PC-9 (cell line): ENCODE data around the gene MACROH2A1. TPM values are rescaled to one million over a fixed set of nuclear protein-coding genes. Genes with fewer than 3 reads are reported as not detected.

ENCODE experiments used
- BruUV-seq: library from RNA; stranded (reverse); fragments of 400-500 nt; replicated peaks from 2 replicates; lab custom pipeline; 2021; lab: Mats Ljungman, UMichigan
- CTCF ChIA-PET: fragments of 300-600 bp; sonication (Branson Sonifier 250); formaldehyde crosslinking; loops from one replicate; lab custom pipeline; 2022; ENCODE audit warnings: antibody characterized with exemption; lab: Charles Lee
- POLR2A ChIA-PET: fragments of 300-600 bp; sonication (Branson Sonifier 250); formaldehyde crosslinking; loops from one replicate; lab custom pipeline; 2022; ENCODE audit warnings: antibody characterized with exemption; ENCODE audit not compliant: unreplicated experiment; lab: Charles Lee
- DNase-seq, 2 experiments: peaks; one replicate each; pipeline versions ENCODE4 v3.0.0 to v3.0.0-alpha.2; 2015 to 2022; ENCODE audit warnings: mixed read lengths in 1 of 2
- H2AFZ ChIP-seq: fragments of 200-600 bp; sonication (generic); 2 replicates; pipeline ENCODE4 v1.8.1; 2017; ENCODE audit warnings: antibody characterized with exemption
- H3F3A ChIP-seq: fragments of 200-600 bp; sonication (generic); 2 replicates; pipeline ENCODE4 v1.8.1; 2017; ENCODE audit warnings: antibody characterized with exemption, mild to moderate bottlenecking, low read depth; ENCODE audit not compliant: insufficient read depth
- H3K27ac ChIP-seq: fragments of 200-600 bp; sonication (generic); 2 replicates; pipeline ENCODE4 v1.6.1; 2016; ENCODE audit warnings: mixed run types
- H3K27me3 ChIP-seq: fragments of 200-600 bp; sonication (generic); 2 replicates; pipeline ENCODE4 v1.6.1; 2016; ENCODE audit warnings: low read depth, mixed run types; ENCODE audit not compliant: insufficient read depth
- H3K36me3 ChIP-seq: fragments of 200-600 bp; sonication (generic); 2 replicates; pipeline ENCODE4 v1.6.1; 2016; ENCODE audit warnings: low read depth, mixed run types
- H3K4me1 ChIP-seq: fragments of 200-600 bp; sonication (generic); replicated peaks from 2 replicates; pipeline ENCODE4 v1.6.1; 2016; ENCODE audit warnings: mixed run types; ENCODE audit not compliant: insufficient read depth
- H3K4me2 ChIP-seq: fragments of 200-600 bp; sonication (generic); 2 replicates; pipeline ENCODE4 v1.6.1; 2017; ENCODE audit warnings: mixed run types
- H3K4me3 ChIP-seq: fragments of 200-600 bp; sonication (generic); 2 replicates; pipeline ENCODE4 v1.6.1; 2016; ENCODE audit warnings: mixed run types
- H3K79me2 ChIP-seq: fragments of 200-600 bp; sonication (generic); 2 replicates; pipeline ENCODE4 v1.6.1; 2017; ENCODE audit warnings: low read depth, mixed run types
- H3K9me2 ChIP-seq: fragments of 200-600 bp; sonication (generic); 2 replicates; pipeline ENCODE4 v1.8.1; 2017; ENCODE audit warnings: mild to moderate bottlenecking; ENCODE audit not compliant: insufficient read depth
- H3K9me3 ChIP-seq: fragments of 200-600 bp; sonication (generic); 2 replicates; pipeline ENCODE4 v1.8.1; 2016; ENCODE audit warnings: low read depth; ENCODE audit not compliant: insufficient read depth
- H4K20me1 ChIP-seq: fragments of 200-600 bp; sonication (generic); 2 replicates; pipeline ENCODE4 v1.8.1; 2017; ENCODE audit not compliant: insufficient read depth
- EZH2 ChIP-seq: fragments of 200-600 bp; sonication (generic); IDR thresholded peaks from 2 replicates; pipeline ENCODE4 v1.8.0; 2017; ENCODE audit warnings: antibody characterized with exemption, low read depth
- intact Hi-C: fragments of 100-400 bp; cut with micrococcal nuclease; formaldehyde crosslinking; loops from one replicate; pipeline ENCODE4 v1.10.0; 2022; ENCODE audit not compliant: unreplicated experiment
- total RNA-seq: library from RNA; stranded (reverse); gene quantifications from 2 replicates; pipeline ENCODE4 v1.2.3, GENCODE V29; 2021
- TF ChIP-seq, protein P1 (sequence below): fragments of 200-600 bp; sonication (generic); conservative IDR thresholded peaks from 2 replicates; pipeline ENCODE4 v1.6.1; 2017; ENCODE audit warnings: mixed run types, antibody characterized with exemption, mild to moderate bottlenecking, moderate library complexity

Gene MACROH2A1
- total RNA-seq, 1 experiment from 2014 or later: 223 TPM

DNA sequence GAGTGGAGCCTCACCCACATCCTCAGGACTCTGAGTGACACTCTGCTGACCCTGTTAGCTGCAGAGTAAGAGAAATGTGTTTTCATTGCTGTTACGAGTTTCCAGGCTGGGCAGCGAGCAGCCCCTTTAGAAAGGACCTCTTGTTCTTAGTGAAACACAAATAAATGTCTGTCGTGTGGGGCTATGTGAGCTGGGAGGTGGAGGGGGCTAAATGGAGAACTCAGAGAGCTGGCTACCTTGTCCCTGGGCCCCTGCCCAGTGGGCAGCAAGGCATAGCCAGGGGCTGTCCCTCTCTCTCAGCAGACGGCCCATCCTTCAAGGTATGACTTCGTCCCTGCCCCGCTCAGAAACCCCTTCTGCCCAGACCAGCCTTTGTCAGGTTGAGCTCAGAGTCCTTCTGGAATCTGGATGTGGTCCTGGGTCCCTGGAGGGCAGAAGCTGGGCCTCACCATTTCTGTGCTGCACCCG, 38.0 kb upstream of the MACROH2A1 start:
- no peak overlapping the region for H3K4me2 ChIP-seq
- intact Hi-C loops: no loop called here
- no peaks in the 10 kb centered on the region for H3K79me2 ChIP-seq
- H3F3A ChIP-seq: no peaks in the 10 kb centered on the region
- no peak overlapping the region for H3K27ac ChIP-seq
- no peaks in the 10 kb centered on the region for H3K36me3 ChIP-seq
- H3K9me3 ChIP-seq: no peaks in the 10 kb centered on the region
- no TSS peak for BruUV-seq
- CTCF ChIA-PET: no interaction called here
- TF ChIP-seq EZH2: no peak
- no peak overlapping the region for H2AFZ ChIP-seq
- H4K20me1 ChIP-seq: no peaks in the 10 kb centered on the region
- peaks cover 43% of the 10 kb centered on the region for H3K27me3 ChIP-seq
- H3K9me2 ChIP-seq: no peaks in the 10 kb centered on the region
- POLR2A ChIA-PET: no interaction called here
- no peak for DNase-seq
- no peaks in the 10 kb centered on the region for H3K4me1 ChIP-seq
- no peak overlapping the region for H3K4me3 ChIP-seq

DNA sequence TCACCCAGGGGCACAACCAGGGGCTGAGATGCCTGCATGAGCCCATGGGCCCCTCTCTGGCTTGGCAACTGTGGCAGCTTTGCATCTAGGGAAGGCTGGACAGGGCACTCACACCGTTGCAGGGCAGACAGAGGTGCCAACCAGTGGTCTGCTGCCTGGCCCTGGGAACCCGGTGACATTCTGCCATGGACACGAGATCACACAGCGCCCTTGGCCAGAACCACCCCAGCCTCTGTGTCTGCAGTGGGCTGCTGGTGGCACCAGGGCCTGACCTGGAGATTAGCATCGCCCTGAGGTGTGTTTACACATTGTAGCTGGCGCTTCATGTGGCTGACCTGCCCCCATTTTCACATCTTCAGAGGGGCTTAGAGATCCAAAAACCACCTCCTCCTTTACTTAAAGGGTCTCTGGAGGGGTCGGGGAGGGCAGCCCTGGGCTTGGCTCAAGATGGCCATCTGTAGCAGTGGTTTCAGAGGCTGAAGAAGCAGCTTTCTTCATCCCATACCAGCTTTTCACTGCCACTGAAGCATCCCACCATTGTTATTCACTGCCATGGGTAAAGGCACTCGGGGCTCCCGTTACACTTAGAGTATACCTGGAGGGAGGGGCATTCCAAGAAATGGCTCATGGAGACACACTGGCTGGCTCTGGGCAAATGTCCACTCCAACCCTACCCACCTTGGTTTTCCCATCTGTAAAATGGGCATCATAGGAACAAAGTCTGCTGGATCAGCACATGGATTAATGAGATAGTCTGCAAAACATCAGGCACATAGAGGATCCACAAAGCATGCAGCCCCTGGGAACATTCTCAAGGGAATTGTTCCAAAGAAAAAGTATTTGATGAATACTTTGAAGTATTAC, 36.7 kb upstream of the MACROH2A1 start:
- DNase-seq: no peak
- no peak overlapping the region for H3K4me3 ChIP-seq
- no peak overlapping the region for H3K27ac ChIP-seq
- no peaks in the 10 kb centered on the region for H3F3A ChIP-seq
- no peak for TF ChIP-seq EZH2
- TF ChIP-seq, protein P1, sequence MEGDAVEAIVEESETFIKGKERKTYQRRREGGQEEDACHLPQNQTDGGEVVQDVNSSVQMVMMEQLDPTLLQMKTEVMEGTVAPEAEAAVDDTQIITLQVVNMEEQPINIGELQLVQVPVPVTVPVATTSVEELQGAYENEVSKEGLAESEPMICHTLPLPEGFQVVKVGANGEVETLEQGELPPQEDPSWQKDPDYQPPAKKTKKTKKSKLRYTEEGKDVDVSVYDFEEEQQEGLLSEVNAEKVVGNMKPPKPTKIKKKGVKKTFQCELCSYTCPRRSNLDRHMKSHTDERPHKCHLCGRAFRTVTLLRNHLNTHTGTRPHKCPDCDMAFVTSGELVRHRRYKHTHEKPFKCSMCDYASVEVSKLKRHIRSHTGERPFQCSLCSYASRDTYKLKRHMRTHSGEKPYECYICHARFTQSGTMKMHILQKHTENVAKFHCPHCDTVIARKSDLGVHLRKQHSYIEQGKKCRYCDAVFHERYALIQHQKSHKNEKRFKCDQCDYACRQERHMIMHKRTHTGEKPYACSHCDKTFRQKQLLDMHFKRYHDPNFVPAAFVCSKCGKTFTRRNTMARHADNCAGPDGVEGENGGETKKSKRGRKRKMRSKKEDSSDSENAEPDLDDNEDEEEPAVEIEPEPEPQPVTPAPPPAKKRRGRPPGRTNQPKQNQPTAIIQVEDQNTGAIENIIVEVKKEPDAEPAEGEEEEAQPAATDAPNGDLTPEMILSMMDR: no peak
- H3K4me1 ChIP-seq: no peaks in the 10 kb centered on the region
- no peaks in the 10 kb centered on the region for H3K9me2 ChIP-seq
- intact Hi-C loops: no loop called here
- H3K79me2 ChIP-seq: no peaks in the 10 kb centered on the region
- no TSS peak for BruUV-seq
- ChIA-PET POLR2A (no interaction called here), CTCF (interaction anchor here (0.7 kb wide), 1 partner anchor 729 kb away, joined by 3 read pairs; no protein-coding TSS in a partner anchor)
- H3K36me3 ChIP-seq: no peaks in the 10 kb centered on the region
- H3K27me3 ChIP-seq: peaks cover 47% of the 10 kb centered on the region
- H3K4me2 ChIP-seq: no peak overlapping the region
- no peaks in the 10 kb centered on the region for H3K9me3 ChIP-seq
- no peak overlapping the region for H2AFZ ChIP-seq
- H4K20me1 ChIP-seq: no peaks in the 10 kb centered on the region

DNA sequence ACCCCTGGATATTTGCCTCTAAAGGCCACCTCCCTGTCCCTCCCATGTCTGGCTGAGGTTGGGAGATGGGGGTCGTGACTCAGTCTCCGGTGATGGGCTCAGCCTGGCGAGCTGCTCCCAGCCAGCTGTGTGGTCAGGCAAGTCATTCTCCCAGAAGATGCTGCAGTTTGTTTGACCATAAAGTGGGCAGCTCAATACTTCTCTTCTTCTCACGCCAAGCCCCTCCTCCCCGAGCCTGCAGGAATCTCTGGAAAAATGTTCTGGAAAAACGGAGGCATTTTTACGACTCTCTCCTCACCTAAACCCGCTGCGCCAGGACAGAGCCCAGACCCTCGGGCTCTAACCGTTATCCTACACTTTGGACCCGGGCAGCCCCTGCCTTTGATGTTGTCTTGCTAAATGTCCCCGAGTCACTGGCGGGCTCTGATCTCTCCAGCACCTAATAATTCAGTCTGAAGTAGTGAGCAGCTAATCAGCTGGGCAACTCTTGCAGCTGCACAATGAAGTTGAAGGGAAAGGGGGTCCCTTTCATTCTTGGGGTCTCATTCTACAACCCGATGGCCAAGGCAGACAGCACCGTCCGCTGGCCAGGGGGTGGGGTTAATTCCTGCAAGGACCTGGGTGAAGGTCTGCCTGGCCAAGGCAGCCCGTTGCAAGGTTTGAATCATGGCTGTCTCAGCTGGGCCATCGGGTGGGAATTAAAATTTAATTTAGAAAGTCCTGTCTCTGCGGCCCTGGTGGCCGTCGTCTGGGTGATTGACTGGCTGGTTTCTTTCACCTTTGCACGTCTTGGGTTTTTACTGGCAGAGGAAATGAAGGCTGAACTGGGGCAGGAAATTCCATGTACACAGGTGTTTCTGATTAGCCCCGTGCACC, 35.8 kb upstream of the MACROH2A1 start:
- ChIA-PET CTCF (no interaction called here), POLR2A (no interaction called here)
- no peak for DNase-seq
- Histone ChIP-seq H3K79me2 (no peaks in the 10 kb centered on the region), H3K9me2 (no peaks in the 10 kb centered on the region), H4K20me1 (no peaks in the 10 kb centered on the region), H3F3A (no peaks in the 10 kb centered on the region), H3K36me3 (no peaks in the 10 kb centered on the region), H3K27ac (no peak overlapping the region), H2AFZ (no peak overlapping the region), H3K27me3 (peaks cover 51% of the 10 kb centered on the region), H3K4me3 (no peak overlapping the region), H3K4me2 (no peak overlapping the region), H3K9me3 (no peaks in the 10 kb centered on the region), H3K4me1 (no peaks in the 10 kb centered on the region)
- TF ChIP-seq, protein P1: no peak
- intact Hi-C loops: no loop called here
- no TSS peak for BruUV-seq
